Measurements from ENCODE around the gene WDR93.

The WDR93 gene

DNA sequence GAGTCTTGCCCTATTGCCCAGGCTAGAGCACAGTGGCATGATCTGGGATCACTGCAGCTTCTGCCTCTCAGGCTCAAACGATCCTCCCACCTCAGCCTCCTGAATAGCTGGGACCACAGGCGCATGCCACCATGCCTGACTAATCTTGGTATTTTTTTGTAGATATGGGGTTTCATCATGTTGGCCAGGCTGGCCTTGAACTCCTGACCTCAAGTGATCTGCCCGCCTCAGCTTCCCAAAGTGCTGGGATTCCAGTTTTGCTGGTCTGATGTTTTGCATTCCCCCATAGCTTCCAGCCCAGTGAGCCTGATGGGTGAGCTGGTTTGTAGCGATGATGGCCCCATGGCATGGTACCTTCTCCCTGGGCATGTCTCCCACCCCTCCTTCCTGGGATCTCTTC lies 65.1 kb downstream of the WDR93 start:
- TF ChIP-seq EP300 (IDR thresholded peaks at IDR 0.05; ENCODE audit: borderline replicate concordance) (no peak), FOXM1 (IDR thresholded peaks at IDR 0.05; ENCODE audit: borderline replicate concordance, low read depth) (no peak), TCF12 (IDR thresholded peaks at IDR 0.05; ENCODE audit: low read depth) (no peak), MAX (IDR thresholded peaks at IDR 0.05) (no peak), ZBTB7A (IDR thresholded peaks at IDR 0.05; ENCODE audit: low read depth) (no peak), NFIC (IDR thresholded peaks at IDR 0.05) (no peak), CEBPB (IDR thresholded peaks at IDR 0.05) (no peak), TAF1 (IDR thresholded peaks at IDR 0.05; ENCODE audit: low read depth) (no peak), USF1 (IDR thresholded peaks at IDR 0.05) (no peak), RAD21 (IDR thresholded peaks at IDR 0.05; ENCODE audit: low read depth) (no peak), TEAD4 (IDR thresholded peaks at IDR 0.05) (no peak), CREB1 (IDR thresholded peaks at IDR 0.05; ENCODE audit: low read depth) (no peak), YY1 (IDR thresholded peaks at IDR 0.05; ENCODE audit: low read depth) (no peak), EGR1 (IDR thresholded peaks at IDR 0.05) (no peak)
- TF ChIP-seq, protein P1, sequence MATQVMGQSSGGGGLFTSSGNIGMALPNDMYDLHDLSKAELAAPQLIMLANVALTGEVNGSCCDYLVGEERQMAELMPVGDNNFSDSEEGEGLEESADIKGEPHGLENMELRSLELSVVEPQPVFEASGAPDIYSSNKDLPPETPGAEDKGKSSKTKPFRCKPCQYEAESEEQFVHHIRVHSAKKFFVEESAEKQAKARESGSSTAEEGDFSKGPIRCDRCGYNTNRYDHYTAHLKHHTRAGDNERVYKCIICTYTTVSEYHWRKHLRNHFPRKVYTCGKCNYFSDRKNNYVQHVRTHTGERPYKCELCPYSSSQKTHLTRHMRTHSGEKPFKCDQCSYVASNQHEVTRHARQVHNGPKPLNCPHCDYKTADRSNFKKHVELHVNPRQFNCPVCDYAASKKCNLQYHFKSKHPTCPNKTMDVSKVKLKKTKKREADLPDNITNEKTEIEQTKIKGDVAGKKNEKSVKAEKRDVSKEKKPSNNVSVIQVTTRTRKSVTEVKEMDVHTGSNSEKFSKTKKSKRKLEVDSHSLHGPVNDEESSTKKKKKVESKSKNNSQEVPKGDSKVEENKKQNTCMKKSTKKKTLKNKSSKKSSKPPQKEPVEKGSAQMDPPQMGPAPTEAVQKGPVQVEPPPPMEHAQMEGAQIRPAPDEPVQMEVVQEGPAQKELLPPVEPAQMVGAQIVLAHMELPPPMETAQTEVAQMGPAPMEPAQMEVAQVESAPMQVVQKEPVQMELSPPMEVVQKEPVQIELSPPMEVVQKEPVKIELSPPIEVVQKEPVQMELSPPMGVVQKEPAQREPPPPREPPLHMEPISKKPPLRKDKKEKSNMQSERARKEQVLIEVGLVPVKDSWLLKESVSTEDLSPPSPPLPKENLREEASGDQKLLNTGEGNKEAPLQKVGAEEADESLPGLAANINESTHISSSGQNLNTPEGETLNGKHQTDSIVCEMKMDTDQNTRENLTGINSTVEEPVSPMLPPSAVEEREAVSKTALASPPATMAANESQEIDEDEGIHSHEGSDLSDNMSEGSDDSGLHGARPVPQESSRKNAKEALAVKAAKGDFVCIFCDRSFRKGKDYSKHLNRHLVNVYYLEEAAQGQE (IDR thresholded peaks at IDR 0.05; ENCODE audit: low read depth) = no peak

- no peak for TF ChIP-seq RAD21 (IDR thresholded peaks at IDR 0.05; ENCODE audit: low read depth)
Measured at GRCh38 chr15:89756897-89757296, 66.3 kb downstream of the WDR93 start.

DNA sequence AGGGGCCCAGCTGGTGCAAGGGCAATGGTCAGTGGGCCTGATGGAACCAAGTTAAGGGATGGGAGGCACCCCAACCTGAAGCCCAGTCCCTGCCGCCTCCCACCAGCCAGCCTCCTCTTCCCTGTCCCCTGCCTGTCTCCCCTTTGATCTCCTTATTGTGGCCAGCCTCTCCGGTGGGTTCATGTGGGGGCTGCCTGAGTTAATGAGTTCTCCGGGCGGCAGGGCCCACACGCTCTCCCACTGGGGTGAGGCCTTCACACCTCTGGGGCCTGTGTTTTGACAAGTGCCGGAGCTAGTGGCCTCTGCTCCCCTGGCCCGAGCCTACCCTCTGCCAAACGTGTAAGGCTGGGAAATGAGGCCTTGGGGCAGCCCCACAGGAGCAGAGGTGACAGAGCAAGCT lies 67.7 kb downstream of the WDR93 start:
- no peak for TF ChIP-seq YY1 (IDR thresholded peaks at IDR 0.05; ENCODE audit: low read depth)
- TF ChIP-seq, protein P1 (IDR thresholded peaks at IDR 0.05; ENCODE audit: low read depth) = no peak
- no peak for TF ChIP-seq EGR1 (IDR thresholded peaks at IDR 0.05)
- no peak for TF ChIP-seq TCF12 (IDR thresholded peaks at IDR 0.05; ENCODE audit: low read depth)
- no peak for TF ChIP-seq TEAD4 (IDR thresholded peaks at IDR 0.05)
- no peak for TF ChIP-seq NFIC (IDR thresholded peaks at IDR 0.05)
- no peak for TF ChIP-seq EP300 (IDR thresholded peaks at IDR 0.05; ENCODE audit: borderline replicate concordance)

DNA sequence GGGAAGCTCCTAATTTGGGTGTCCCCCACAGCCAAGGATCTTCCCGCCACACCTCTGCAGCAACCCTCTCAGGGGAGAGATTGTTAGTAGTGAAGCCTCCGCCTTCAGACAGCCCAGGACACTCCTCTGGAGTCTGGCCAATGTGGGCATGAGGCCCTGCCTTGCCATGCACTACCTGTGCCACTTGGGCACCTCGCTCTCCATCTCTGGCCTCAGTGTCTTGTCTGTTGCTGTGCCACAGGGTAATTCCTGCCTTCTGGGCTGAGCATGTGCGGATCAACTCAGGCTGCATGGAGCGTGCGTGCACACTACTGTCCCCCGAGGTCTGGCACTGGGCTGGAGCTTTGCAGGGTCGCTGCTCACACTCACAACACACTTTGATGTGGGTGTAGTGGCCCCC lies 68.4 kb downstream of the WDR93 start:
- TF ChIP-seq RAD21 (IDR thresholded peaks at IDR 0.05; ENCODE audit: low read depth) (no peak), TEAD4 (IDR thresholded peaks at IDR 0.05) (no peak), EP300 (IDR thresholded peaks at IDR 0.05; ENCODE audit: borderline replicate concordance) (no peak), ZBTB7A (IDR thresholded peaks at IDR 0.05; ENCODE audit: low read depth) (no peak), NFIC (IDR thresholded peaks at IDR 0.05) (no peak), TAF1 (IDR thresholded peaks at IDR 0.05; ENCODE audit: low read depth) (no peak), EGR1 (IDR thresholded peaks at IDR 0.05) (no peak), TCF12 (IDR thresholded peaks at IDR 0.05; ENCODE audit: low read depth) (no peak), MAX (IDR thresholded peaks at IDR 0.05) (no peak), YY1 (IDR thresholded peaks at IDR 0.05; ENCODE audit: low read depth) (no peak), CREB1 (IDR thresholded peaks at IDR 0.05; ENCODE audit: low read depth) (no peak), FOXM1 (IDR thresholded peaks at IDR 0.05; ENCODE audit: borderline replicate concordance, low read depth) (no peak)
- TF ChIP-seq, protein P1 (IDR thresholded peaks at IDR 0.05; ENCODE audit: low read depth) = no peak

DNA sequence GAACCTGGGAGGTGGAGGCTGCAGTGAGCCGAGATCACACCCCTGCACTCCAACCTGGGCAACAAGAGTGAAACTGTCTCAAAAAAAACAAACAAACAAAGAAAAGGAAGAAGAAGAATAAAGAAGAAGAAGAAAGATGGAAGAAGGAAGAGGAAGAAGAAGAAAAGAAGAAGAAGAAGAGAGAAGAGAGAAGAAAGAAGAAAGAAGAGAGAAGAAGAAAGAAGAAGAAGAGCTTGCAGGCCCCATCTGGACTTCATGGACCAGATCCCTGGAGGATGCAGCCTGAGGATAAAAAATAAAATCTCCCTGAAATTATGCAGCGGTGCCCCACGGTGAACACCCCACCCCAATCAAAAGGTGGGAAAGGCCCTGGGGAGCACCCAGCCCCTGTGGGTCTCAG lies 69.2 kb downstream of the WDR93 start:
- TF ChIP-seq, protein P1 (IDR thresholded peaks at IDR 0.05; ENCODE audit: low read depth) = no peak
- TF ChIP-seq YY1 (IDR thresholded peaks at IDR 0.05; ENCODE audit: low read depth) = no peak
